Neutrophil (primary cell): ENCODE measurements around the gene CLMP.

Source experiments
- H3K27ac ChIP-seq: fragments of 200-600 bp; sonication (generic); 2 replicates; pipeline ENCODE4 v1.5.1; 2016; ENCODE audit warnings: mild to moderate bottlenecking, moderate library complexity
- H3K27me3 ChIP-seq: fragments of 200-600 bp; sonication (generic); 2 replicates; pipeline ENCODE4 v1.6.0; 2016; ENCODE audit warnings: mild to moderate bottlenecking
- H3K36me3 ChIP-seq: fragments of 200-600 bp; sonication (generic); 2 replicates; pipeline ENCODE4 v1.5.1; 2017
- H3K4me1 ChIP-seq, 2 experiments: fragments of 200-600 bp in 1 of 2; sonication (generic) in 1 of 2; 1 replicate in 1 of 2; 2 replicates in 1 of 2; pipeline versions ENCODE4 v1.5.1 to v1.6.1; 2013 to 2016; ENCODE audit warnings: low read depth in 1 of 2, low read length in 1 of 2, mild to moderate bottlenecking in 1 of 2, moderate library complexity in 1 of 2; ENCODE audit not compliant: control insufficient read depth in 1 of 2, insufficient read depth in 1 of 2
- H3K4me3 ChIP-seq, 2 experiments: fragments of 200-600 bp in 1 of 2; sonication (generic) in 1 of 2; 1 replicate in 1 of 2; 2 replicates in 1 of 2; pipeline ENCODE4 v1.5.1; 2013 to 2016; ENCODE audit warnings: low read depth in 1 of 2, low read length in 1 of 2, mild to moderate bottlenecking in 1 of 2, moderate library complexity in 1 of 2
- H3K9me3 ChIP-seq: fragments of 200-600 bp; sonication (generic); 2 replicates; pipeline ENCODE4 v1.5.1; 2016
- TF ChIP-seq, protein P1 (sequence below): fragments of 200-600 bp; sonication (generic); IDR thresholded peaks from 2 replicates; pipeline ENCODE4 v1.5.1; 2016; ENCODE audit warnings: antibody characterized with exemption

The CLMP gene

GRCh38 chr11:123047266-123047946 is 147.6 kb downstream of the CLMP start:
- no peaks in the 10 kb centered on the region for H3K4me1 ChIP-seq
- no peaks in the 10 kb centered on the region for H3K27me3 ChIP-seq
- H3K36me3 ChIP-seq, result no peaks in the 10 kb centered on the region
- TF ChIP-seq, protein P1, sequence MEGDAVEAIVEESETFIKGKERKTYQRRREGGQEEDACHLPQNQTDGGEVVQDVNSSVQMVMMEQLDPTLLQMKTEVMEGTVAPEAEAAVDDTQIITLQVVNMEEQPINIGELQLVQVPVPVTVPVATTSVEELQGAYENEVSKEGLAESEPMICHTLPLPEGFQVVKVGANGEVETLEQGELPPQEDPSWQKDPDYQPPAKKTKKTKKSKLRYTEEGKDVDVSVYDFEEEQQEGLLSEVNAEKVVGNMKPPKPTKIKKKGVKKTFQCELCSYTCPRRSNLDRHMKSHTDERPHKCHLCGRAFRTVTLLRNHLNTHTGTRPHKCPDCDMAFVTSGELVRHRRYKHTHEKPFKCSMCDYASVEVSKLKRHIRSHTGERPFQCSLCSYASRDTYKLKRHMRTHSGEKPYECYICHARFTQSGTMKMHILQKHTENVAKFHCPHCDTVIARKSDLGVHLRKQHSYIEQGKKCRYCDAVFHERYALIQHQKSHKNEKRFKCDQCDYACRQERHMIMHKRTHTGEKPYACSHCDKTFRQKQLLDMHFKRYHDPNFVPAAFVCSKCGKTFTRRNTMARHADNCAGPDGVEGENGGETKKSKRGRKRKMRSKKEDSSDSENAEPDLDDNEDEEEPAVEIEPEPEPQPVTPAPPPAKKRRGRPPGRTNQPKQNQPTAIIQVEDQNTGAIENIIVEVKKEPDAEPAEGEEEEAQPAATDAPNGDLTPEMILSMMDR, result no peak
- no peak overlapping the region for H3K4me3 ChIP-seq
- H3K9me3 ChIP-seq, result no peaks in the 10 kb centered on the region
- H3K27ac ChIP-seq, result no peak overlapping the region

GRCh38 chr11:123046473-123047259 is 148.4 kb downstream of the CLMP start:
- Histone ChIP-seq H3K27ac (no peak overlapping the region), H3K9me3 (no peaks in the 10 kb centered on the region)
- TF ChIP-seq, protein P1, result no peak

DNA sequence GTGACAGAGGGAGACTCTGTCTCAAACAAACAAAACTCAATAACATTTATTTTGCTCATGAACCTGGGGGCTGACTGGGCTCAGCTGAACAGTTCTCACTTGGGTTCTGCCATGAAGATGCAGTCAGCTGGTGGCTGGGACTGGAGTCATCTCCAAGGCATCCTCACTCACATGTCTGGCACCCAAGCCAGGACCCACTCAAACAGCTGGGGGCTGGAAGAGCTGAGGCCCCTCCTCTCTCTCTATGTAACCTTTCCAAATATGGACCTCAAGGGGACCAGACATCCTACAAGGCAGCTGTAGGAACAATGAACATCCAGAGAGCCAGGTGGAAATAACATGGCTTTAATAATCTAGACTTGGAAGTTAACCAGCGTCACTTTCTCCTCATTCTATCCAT is 149.9 kb downstream of the CLMP start:
- Histone ChIP-seq H3K27me3 (no peaks in the 10 kb centered on the region), H3K27ac (no peak overlapping the region), H3K4me3 (no peak overlapping the region), H3K9me3 (no peaks in the 10 kb centered on the region), H3K36me3 (no peaks in the 10 kb centered on the region), H3K4me1 (no peaks in the 10 kb centered on the region)
- TF ChIP-seq, protein P1, result no peak

More at GRCh38 chr11:123046473-123047259, 148.4 kb downstream of the CLMP start:
- H3K27me3 ChIP-seq, result no peaks in the 10 kb centered on the region
- no peak overlapping the region for H3K4me3 ChIP-seq
- no peaks in the 10 kb centered on the region for H3K4me1 ChIP-seq
- H3K36me3 ChIP-seq, result no peaks in the 10 kb centered on the region

- Histone ChIP-seq H3K4me3 (no peak overlapping the region), H3K36me3 (no peaks in the 10 kb centered on the region), H3K27ac (no peak overlapping the region), H3K4me1 (peaks cover 0 to 6% of the 10 kb centered on the region in 2 experiments), H3K9me3 (no peaks in the 10 kb centered on the region), H3K27me3 (no peaks in the 10 kb centered on the region)
- TF ChIP-seq, protein P1, result no peak
These were observed 153.9 kb downstream of the CLMP start for GRCh38 chr11:123041185-123041584.

- Histone ChIP-seq H3K4me3 (no peak overlapping the region), H3K27me3 (no peaks in the 10 kb centered on the region), H3K27ac (no peak overlapping the region), H3K4me1 (peaks cover 0 to 17% of the 10 kb centered on the region in 2 experiments), H3K9me3 (no peaks in the 10 kb centered on the region), H3K36me3 (no peaks in the 10 kb centered on the region)
- TF ChIP-seq, protein P1, result no peak
These were observed 155.0 kb downstream of the CLMP start for GRCh38 chr11:123040111-123040432.
